ENCODE measurements around the gene KDM3B. TPM values are rescaled to one million over a fixed set of nuclear protein-coding genes. Genes with fewer than 3 reads are reported as not detected.
A peak's percentile ranks its signal among the peaks of the same experiment; 100 is the strongest.

KDM3B gene
- total RNA-seq, 1 donor from 2014 or later: 60.6 TPM

GRCh38 chr5:138330813-138331448 is 21.6 kb upstream of the KDM3B start:
- Histone ChIP-seq H3K4me3 (peak overlapping the region; percentile 50), H3K27ac (no peak overlapping the region), H3K4me1 (peaks cover 11% of the 10 kb centered on the region)

DNA sequence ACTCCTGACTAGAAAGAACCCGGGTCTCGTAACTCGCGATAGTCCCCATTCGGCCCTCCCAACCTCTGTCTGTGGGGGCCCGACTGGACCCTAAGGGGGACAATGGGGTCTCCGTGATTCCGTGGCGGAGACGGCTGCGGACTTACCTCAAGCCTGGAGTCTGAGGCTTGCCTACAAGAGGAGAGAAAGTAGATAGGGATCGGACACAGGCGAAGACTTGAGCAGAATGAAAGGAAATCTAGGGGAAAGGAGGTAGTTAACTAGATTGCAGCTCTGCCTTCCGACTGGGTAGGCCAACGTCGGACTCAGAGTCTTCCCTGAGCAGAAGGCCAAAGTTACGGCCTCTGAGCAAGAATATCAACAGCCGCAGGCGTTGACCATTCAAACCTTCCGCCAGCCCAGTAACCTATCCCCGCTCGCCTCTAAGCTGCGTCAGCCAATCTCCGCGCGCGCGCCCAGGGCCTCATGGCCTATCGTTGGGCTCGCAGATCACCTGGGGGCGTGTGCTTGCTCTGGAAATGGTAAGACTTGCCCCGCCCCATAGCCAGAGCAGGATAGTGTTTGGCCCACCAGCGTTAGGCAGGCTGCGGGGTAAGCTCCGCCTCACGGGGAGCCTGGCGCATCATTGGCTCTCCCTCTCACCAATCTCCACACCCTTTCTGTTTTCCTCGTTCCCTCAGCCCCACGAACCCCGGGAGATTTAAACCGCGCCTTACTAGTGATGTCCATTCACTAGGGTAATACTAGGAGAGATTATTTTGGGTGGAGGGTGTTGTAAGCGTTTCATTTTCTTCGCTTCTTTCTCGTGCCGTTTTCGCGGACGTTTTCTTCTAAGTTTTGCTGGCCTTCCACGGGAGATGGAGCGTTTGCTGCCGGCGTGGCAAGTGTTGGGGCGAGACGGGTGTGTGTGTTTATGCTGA is 20.8 kb upstream of the KDM3B start, which contains the start of gene CDC25C:
CDC25C (minus strand) TSS at position 356 of the 920 bp plus-strand sequence. CDS start 624 bp downstream, outside the sequence.
- TF ChIP-seq, protein P1, sequence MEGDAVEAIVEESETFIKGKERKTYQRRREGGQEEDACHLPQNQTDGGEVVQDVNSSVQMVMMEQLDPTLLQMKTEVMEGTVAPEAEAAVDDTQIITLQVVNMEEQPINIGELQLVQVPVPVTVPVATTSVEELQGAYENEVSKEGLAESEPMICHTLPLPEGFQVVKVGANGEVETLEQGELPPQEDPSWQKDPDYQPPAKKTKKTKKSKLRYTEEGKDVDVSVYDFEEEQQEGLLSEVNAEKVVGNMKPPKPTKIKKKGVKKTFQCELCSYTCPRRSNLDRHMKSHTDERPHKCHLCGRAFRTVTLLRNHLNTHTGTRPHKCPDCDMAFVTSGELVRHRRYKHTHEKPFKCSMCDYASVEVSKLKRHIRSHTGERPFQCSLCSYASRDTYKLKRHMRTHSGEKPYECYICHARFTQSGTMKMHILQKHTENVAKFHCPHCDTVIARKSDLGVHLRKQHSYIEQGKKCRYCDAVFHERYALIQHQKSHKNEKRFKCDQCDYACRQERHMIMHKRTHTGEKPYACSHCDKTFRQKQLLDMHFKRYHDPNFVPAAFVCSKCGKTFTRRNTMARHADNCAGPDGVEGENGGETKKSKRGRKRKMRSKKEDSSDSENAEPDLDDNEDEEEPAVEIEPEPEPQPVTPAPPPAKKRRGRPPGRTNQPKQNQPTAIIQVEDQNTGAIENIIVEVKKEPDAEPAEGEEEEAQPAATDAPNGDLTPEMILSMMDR (IDR thresholded peaks at IDR 0.05): no peak
- Histone ChIP-seq H3K27ac (no peak within 1 kb of the TSS), H3K4me3 (peak within 1 kb of the TSS; percentile 50), H3K27me3 (no peaks in the 10 kb centered on the region), H3K4me1 (peaks cover 11% of the 10 kb centered on the region), H3K9me3 (no peaks in the 10 kb centered on the region), H3K36me3 (no peaks in the 10 kb centered on the region)
- peak; percentile 100 for ATAC-seq
- intact Hi-C loops (cut with DNase I): no loop called here
- DNase-seq: peak; percentile 97

More at GRCh38 chr5:138330813-138331448, 21.6 kb upstream of the KDM3B start:
- intact Hi-C loops (cut with DNase I): no loop called here
- H3K9me3 ChIP-seq: no peaks in the 10 kb centered on the region
- ATAC-seq: no peak
- TF ChIP-seq, protein P1 (IDR thresholded peaks at IDR 0.05): no peak
- no peaks in the 10 kb centered on the region for H3K27me3 ChIP-seq
- H3K36me3 ChIP-seq: no peaks in the 10 kb centered on the region
- no peak for DNase-seq

DNA sequence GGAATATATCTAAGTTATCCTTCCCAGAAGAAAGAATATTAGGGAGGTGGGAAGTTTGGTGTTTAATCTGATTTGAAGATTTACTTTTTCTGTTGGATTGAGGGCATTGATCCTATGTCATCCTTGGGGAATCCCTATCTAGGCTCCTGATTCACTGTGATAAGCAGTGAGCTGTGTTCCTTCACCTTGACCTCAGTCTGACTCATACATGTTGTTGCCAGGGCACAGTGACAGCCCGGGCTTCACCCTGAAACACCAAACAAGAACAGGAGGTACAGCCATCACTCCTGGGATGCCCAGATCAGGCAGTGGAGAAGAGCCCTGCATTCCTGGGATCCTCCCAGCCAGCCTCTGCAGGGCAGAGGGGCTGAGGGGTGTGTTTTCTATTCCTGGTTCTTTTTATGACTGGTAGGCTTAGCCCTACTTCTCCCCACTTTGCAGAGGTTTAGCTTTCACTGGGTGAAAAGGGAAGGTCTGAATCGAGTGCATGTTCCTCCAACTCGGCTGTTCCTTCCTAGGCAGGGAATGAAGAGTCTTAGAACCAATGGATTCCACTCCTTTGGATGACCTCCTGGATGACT is 17.5 kb upstream of the KDM3B start:
- intact Hi-C loops (cut with DNase I): no loop called here
- no peak overlapping the region for H3K4me3 ChIP-seq
- no peak for DNase-seq
- no peak overlapping the region for H3K27ac ChIP-seq
- H3K27me3 ChIP-seq: no peaks in the 10 kb centered on the region
- H3K36me3 ChIP-seq: no peaks in the 10 kb centered on the region
- peaks cover 23% of the 10 kb centered on the region for H3K4me1 ChIP-seq
- no peak for ATAC-seq
- H3K9me3 ChIP-seq: no peaks in the 10 kb centered on the region
- TF ChIP-seq, protein P1 (IDR thresholded peaks at IDR 0.05): no peak

DNA sequence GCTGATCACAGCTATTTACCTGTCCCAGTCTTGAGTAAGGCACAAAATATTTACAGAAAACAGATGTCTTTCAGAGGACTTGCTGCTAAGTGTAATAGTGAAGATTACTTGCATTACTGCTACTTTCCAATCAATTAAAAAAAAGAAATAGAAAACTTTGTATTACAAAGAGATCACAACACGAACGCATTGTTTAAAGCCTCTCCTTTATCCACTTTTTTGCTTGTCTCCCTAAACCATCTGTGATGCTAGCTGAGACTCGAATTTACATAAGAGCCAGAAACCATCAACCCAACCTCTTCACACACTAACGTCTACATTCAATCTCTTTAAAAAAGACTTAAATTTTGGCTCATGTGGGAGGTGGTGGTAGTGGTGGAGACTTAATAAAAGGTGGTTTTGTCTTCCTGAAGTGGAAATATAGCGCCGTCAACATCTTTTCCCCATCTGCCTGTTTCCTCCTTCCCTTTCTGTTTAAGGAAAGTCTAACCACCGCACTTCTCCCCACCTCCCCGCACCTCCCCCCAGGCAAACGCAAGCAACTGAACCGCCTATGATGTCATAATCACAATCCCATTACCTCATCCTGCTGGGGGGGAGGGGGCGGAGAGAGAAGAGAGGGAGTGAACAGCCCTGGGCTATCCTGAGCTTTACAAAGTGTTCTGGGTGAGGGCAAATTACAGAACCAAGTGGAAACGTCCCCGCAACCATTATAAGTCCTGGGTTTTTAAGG is 15.4 kb upstream of the KDM3B start:
- intact Hi-C loops (cut with DNase I): no loop called here
- Histone ChIP-seq H3K27me3 (no peaks in the 10 kb centered on the region), H3K4me3 (peak overlapping the region; percentile 71), H3K9me3 (no peaks in the 10 kb centered on the region), H3K27ac (peak overlapping the region; percentile 99), H3K36me3 (peaks cover 12% of the 10 kb centered on the region), H3K4me1 (peaks cover 17% of the 10 kb centered on the region)
- ATAC-seq (peak; percentile 69), DNase-seq (peak; percentile 87)
- TF ChIP-seq, protein P1 (IDR thresholded peaks at IDR 0.05): no peak

All from upper lobe of right lung (tissue), 1 donor.